GM19193 (cell line): ENCODE measurements around the gene BDP1.

Source experiments
- POLR2A ChIP-seq: IDR thresholded peaks from 4 replicates; pipeline ENCODE4 v1.6.1; 2011; ENCODE audit not compliant: insufficient read depth, insufficient read length; ENCODE audit errors: extremely low read depth

BDP1 gene

DNA sequence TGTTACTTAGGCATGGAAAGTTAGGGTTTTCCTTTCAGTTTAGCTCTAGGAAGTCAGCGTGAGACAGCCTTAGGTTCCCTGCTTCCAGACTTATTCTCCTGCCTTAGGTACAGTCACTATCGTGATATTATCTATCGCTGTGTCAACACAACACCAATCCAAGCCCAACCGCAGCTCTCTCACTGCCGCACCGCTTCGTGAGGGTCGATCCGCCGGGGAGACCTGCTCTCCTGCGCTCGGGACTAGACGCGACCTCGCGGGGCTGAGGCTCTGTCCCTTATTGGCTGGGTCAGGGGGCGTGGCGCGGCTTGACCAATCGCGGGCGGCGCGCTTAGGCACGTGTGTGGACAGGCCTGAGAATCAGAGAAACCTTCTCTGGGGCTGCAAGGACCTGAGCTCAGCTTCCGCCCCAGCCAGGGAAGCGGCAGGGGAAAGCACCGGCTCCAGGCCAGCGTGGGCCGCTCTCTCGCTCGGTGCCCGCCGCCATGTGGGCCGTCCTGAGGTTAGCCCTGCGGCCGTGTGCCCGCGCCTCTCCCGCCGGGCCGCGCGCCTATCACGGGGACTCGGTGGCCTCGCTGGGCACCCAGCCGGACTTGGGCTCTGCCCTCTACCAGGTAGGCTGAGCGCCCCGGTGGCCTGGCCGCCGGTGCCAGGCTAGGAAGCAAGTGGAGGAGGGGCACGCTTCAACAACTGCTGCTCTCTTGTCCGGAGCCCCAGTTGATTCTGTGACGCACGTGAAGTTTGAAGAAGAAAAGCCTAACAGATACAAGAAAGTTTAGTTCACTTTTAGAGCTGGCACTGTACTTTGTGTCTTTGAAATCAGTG, 131.7 kb downstream of the BDP1 start, which contains the start of gene MCCC2:
Gene MCCC2, plus strand, starts transcription at position 400 of the 825 bp plus-strand sequence. Its CDS starts 86 bp downstream, at position 486.
- peak; percentile 93 for TF ChIP-seq POLR2A

DNA sequence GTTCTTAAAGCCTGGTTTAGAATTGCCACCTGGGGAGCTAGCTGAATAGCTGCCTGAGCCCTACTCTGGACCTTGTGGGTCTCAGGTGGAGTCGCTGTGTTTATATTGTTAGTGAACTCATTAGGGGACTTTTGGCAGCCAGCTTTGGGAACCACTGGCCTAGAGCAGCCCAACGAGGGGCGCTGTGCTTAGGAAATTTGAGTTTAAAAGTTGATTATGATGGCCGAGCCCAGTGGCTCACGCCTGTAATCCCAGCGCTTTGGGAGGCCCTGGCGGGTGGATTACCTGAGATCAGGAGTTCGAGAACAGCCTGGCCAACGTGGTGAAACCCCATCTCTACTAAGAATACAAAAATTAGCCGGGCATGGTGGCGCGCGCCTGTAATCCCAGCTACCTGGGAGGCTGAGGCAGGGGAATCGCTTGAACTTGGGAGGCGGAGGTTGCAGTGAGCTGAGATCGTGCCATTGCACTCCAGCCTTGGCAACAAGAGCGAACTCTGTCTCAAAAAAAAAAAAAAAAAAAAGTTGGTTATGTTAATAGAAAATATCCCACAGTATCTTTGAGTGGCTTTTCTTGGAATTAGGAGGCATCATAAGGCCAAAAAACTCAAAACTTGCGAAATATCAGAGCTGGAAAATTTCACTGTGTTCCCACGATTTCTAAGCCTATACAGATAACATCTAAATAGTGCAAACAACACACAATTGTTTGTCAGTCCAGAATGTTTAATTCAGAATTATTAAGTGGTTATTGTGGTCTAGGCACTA, 132.5 kb downstream of the BDP1 start:
- no peak for TF ChIP-seq POLR2A

DNA sequence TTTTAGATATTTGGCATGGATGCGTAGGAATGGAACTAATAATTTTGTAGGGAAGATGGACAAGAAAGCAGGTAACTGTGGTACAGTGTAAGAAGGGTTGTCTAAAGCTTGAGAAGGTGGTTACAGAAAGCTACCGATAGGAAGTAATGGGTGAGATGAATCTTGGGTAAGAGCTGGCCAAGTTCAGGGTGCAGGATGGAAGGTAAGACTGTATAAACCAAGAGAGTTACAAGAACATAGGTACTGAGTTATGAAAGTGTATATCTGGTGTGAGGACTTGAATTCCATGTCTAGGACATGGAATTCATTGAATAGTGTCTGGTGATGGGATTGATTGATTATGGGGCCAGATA, 133.1 kb downstream of the BDP1 start:
- TF ChIP-seq POLR2A: no peak

DNA sequence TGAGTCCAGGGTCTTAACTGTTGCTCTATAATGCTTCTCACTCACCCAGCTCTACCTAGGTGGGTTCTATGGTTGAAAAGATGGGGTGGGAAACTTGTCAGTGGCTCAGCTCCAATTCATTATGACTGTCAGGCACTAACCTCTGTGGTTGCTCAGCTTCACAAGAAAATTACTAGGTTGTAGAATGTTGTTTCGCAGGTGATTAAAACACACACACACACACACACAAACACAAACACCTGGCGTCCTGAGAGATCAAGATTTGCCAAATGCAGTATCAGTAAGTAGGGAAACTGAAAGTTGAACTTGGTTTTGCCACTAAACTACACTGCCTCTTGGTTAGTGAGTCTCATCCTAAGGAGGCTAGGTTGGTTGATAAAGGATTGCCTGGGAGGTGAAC, 134.5 kb downstream of the BDP1 start:
- TF ChIP-seq POLR2A: no peak

DNA sequence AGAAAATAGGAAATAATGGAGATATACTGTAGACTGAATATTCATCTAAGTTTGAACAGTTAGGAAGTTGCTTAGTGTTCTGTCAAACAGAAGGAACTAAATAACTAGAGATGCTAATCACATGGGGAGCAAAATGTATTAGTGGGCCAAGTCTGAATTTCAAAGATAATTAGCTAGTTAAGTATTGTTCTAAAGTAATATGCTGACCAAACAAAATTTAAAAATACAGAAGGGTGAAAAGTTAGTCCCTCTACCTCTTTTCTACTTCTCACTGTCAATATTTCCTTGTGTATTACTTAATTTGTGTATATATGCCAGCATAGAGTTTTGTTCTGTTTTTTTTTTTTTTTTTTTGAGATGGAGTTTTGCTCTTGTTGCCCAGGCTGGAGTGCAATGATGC, 135.6 kb downstream of the BDP1 start:
- TF ChIP-seq POLR2A: no peak

DNA sequence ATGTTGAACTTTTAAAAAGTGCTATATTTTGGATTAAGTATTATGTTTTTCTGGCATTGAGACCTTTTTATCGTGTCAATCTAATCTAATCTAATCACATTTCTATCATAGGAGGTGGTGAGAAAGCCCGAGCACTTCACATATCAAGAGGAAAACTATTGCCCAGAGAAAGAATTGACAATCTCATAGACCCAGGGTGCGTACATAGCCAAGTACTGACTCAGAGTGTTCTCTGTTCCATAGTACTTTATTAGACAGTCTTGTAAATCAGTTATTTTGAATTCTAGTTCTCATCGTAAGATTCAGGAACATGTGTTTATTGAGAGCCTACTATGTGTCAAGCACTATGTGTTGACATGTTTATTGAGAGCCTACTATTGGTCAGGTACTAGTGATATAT, 140.7 kb downstream of the BDP1 start:
- no peak for TF ChIP-seq POLR2A

DNA sequence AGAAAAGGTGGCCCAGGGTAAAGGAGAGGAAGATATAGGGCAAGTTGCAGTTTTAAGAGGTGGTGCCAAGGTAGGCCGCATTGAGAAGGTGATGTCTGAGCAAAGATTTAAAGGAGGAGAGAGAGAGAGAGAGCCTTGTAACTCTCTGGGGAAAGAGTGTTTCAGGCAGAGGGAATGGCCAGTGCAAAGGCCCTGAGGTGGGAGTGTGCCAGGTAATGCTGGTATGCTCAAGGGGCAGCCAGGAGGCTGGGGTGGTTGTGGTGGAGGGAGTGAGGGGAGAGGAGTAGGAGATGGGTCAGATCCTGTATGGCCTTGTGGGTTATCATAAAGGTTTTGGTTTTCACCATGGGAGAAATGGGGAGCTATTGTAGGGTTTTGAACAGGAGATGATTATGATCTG, 141.6 kb downstream of the BDP1 start:
- no peak for TF ChIP-seq POLR2A

DNA sequence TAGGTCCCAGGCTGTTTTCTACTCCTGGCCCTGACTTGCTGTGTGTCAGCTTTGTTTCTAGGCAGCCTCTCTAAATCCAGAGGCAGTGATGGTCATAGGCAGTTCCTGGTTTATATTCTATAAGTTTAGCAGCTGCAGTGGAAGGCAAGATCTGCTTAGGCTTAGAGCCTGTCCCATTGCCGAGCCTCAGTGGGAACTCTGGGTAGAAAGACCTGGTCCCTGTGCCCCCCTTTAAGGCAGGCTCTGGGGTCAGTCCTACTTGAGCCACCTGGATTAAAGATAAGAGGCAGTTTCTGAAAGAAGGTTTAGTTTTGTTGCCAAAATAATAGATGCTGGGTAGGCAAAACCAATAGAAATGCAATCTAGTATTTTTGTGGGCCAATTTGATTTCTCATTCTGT, 145.3 kb downstream of the BDP1 start:
- no peak for TF ChIP-seq POLR2A

DNA sequence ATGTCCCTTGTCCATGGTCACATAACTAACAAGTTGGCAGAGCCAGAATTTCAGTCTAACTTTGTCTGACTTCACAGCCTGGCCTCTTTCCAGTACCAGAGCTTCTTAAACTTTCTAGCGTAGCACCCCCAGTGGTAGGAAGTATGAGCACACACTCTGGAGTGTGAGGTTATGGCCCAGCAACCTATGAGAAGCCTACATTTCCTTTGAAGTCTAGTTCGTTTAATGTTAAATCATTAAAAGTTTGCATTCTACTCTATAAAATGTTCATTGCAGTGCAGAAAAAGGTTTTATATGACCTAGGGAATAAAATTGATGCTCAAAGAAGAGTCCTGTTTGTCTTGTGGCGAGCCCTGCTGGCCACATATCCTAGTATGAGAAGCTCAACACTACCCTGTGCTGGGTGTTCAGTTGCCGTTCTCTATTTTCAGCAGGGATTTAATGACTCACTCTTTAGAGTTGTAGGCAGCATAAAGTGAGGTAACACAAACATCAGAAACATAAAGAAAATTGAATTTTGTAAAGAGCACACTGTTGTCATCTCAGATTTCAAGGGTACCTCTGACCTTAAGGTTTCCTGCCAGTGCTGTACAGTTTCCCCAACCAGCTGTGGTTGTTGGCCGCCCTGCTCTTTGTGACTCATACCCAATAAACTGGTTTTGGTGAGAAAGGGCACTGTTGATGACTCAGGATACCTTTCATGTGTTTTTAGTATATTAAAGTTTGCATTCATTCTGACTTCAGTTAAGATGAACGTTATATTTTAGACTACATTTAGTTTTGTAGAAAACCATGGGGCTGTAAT, 146.0 kb downstream of the BDP1 start:
- TF ChIP-seq POLR2A: no peak

DNA sequence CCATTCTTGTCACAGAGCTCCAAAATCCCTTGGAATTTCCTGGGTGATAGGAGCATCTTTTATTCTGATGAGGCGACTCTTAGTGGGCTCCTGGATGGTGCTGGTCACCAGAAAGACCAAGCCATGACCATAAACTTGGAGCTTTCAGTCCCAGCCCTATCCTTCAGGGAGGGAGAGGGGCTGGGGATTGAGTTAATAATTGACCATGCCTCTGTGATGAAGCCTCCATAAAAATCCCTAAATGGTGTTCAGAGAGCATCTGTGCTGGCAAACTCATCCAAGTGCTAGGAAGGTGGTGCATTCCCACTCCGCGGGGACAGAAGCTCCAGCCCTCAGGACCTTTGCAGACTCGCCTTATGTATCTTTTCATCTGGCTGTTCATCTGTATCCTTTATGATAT, 160.4 kb downstream of the BDP1 start:
- no peak for TF ChIP-seq POLR2A
